A549 (cell line): ENCODE data around the gene LMX1B. TPM values are rescaled to one million over a fixed set of nuclear protein-coding genes. Genes with fewer than 3 reads are reported as not detected.

Experiments used
- ATAC-seq, 2 experiments: fragments of 200-7000 bp in 1 of 2; fragments of >200 bp in 1 of 2; cut with Nextera tagmentation in 1 of 2; cut with Tn5 transposase in 1 of 2; 3 replicates each; pipeline versions ENCODE4 v1.8.0 to v1.9.1; 2018 to 2020; ENCODE audit warnings: mild to moderate bottlenecking in 1 of 2, moderate library complexity in 1 of 2
- CTCF ChIA-PET: fragments of 300-600 bp; sonication (Branson Sonifier 250); formaldehyde crosslinking; extraction: SDS; loops from one replicate; lab custom pipeline; 2021; ENCODE audit warnings: antibody characterized with exemption, inconsistent platforms; lab: Yijun Ruan, JAX
- POLR2A ChIA-PET: fragments of 350-600 bp; formaldehyde crosslinking; extraction: SDS; loops from one replicate; lab custom pipeline; 2021; ENCODE audit warnings: antibody characterized with exemption, inconsistent platforms; lab: Yijun Ruan, JAX
- DNase-seq, 2 experiments: peaks; one replicate each; pipeline versions ENCODE4 v3.0.0 to v3.0.0-alpha.2; 2011 to 2016; ENCODE audit warnings: low read depth in 1 of 2, low spot score in 1 of 2
- FAIRE-seq: peaks from 2 replicates; lab custom pipeline; 2011; peaks lifted over from hg19 to GRCh38; lab: Jason Lieb, UNC
- H3K27ac ChIP-seq, 2 experiments: fragments of >200 bp; sonication (Bioruptor Twin); formaldehyde crosslinking; 3 replicates each; pipeline ENCODE4 v1.5.1; 2016 to 2017
- H3K4me1 ChIP-seq: fragments of >200 bp; sonication (Bioruptor Twin); formaldehyde crosslinking; 3 replicates; pipeline ENCODE4 v1.6.1; 2016
- H3K4me2 ChIP-seq: fragments of >200 bp; sonication (Bioruptor Twin); formaldehyde crosslinking; 3 replicates; pipeline ENCODE4 v1.6.1; 2016
- H3K4me3 ChIP-seq: fragments of >200 bp; sonication (Bioruptor Twin); formaldehyde crosslinking; 3 replicates; pipeline ENCODE4 v1.5.1; 2016
- H3K9me3 ChIP-seq: fragments of >200 bp; sonication (Bioruptor Twin); formaldehyde crosslinking; 3 replicates; pipeline ENCODE4 v1.6.1; 2016
- BHLHE40 ChIP-seq: IDR thresholded peaks from 2 replicates; pipeline ENCODE4 v1.6.1; 2012; ENCODE audit warnings: low read depth, low read length, inconsistent platforms
- CBX2 ChIP-seq: fragments of 200-600 bp; sonication (generic); IDR thresholded peaks from 2 replicates; pipeline ENCODE4 v1.6.1; 2016; ENCODE audit warnings: low read depth, mild to moderate bottlenecking, borderline replicate concordance
- CBX8 ChIP-seq: fragments of 200-600 bp; sonication (generic); IDR thresholded peaks from 2 replicates; pipeline ENCODE4 v1.6.1; 2016
- CEBPB ChIP-seq, 2 experiments: fragments of >200 bp in 1 of 2; sonication (Bioruptor Twin) in 1 of 2; formaldehyde crosslinking in 1 of 2; IDR thresholded peaks; 2 replicates each; pipeline ENCODE4 v1.6.1; 2012 to 2016
- CHD2 ChIP-seq: fragments of 150-350 bp; IDR thresholded peaks from 2 replicates; pipeline ENCODE4 v1.6.1; 2014; ENCODE audit warnings: low read length; ENCODE audit not compliant: partially characterized antibody
- EHMT2 ChIP-seq: fragments of 200-600 bp; sonication (generic); IDR thresholded peaks from 2 replicates; pipeline ENCODE4 v1.6.1; 2016; ENCODE audit warnings: antibody characterized with exemption, low read depth, mild to moderate bottlenecking, moderate library complexity
- EP300 ChIP-seq, 2 experiments: fragments of >200 bp; sonication (Bioruptor Twin); formaldehyde crosslinking; IDR thresholded peaks; 2 replicates in 1 of 2; 3 replicates in 1 of 2; pipeline ENCODE4 v1.6.1; 2016 to 2017
- ESRRA ChIP-seq: fragments of 150-350 bp; IDR thresholded peaks from 2 replicates; pipeline ENCODE4 v1.6.1; 2014; ENCODE audit warnings: mild to moderate bottlenecking, low read length, borderline replicate concordance
- FOXS1 ChIP-seq: fragments of 250-450 bp; sonication (Bioruptor Pico); IDR thresholded peaks from 2 replicates; pipeline ENCODE4 v1.5.0; 2020; ENCODE audit warnings: mild to moderate bottlenecking, moderate library complexity
- GATA3 ChIP-seq: IDR thresholded peaks from 2 replicates; pipeline ENCODE4 v1.6.1; 2012; ENCODE audit warnings: borderline replicate concordance
- HDAC2 ChIP-seq: fragments of 200-600 bp; sonication (generic); IDR thresholded peaks from 2 replicates; pipeline ENCODE4 v1.6.1; 2016
- HOXA7 ChIP-seq: fragments of 250-450 bp; sonication (Bioruptor Pico); IDR thresholded peaks from 2 replicates; pipeline ENCODE4 v1.5.0; 2020; ENCODE audit warnings: mild to moderate bottlenecking, moderate library complexity
- HOXB13 ChIP-seq: fragments of 250-450 bp; sonication (Bioruptor Pico); IDR thresholded peaks from 2 replicates; pipeline ENCODE4 v1.5.0; 2020; ENCODE audit warnings: low read depth, mild to moderate bottlenecking, moderate library complexity
- HOXB5 ChIP-seq: fragments of 250-450 bp; sonication (Bioruptor Pico); IDR thresholded peaks from 2 replicates; pipeline ENCODE4 v1.5.0; 2020; ENCODE audit warnings: mild to moderate bottlenecking, moderate library complexity
- KDM1A ChIP-seq: fragments of 200-600 bp; sonication (generic); IDR thresholded peaks from 2 replicates; pipeline ENCODE4 v1.6.1; 2016; ENCODE audit warnings: low read depth, mild to moderate bottlenecking
- KDM5A ChIP-seq: fragments of 200-600 bp; sonication (generic); IDR thresholded peaks from 2 replicates; pipeline ENCODE4 v1.6.1; 2016; ENCODE audit warnings: antibody characterized with exemption, mild to moderate bottlenecking
- NFE2L2 ChIP-seq: fragments of 150-350 bp; conservative IDR thresholded peaks from 2 replicates; pipeline ENCODE4 v1.6.1; 2014; ENCODE audit warnings: low read length
- NPAS2 ChIP-seq: fragments of 250-450 bp; sonication (Bioruptor Pico); IDR thresholded peaks from 2 replicates; pipeline ENCODE4 v1.8.0; 2022; ENCODE audit warnings: mild to moderate bottlenecking, moderate library complexity, borderline replicate concordance
- POLR2AphosphoS2 ChIP-seq: conservative IDR thresholded peaks from 2 replicates; pipeline ENCODE4 v1.6.1; 2012; ENCODE audit warnings: low read length, improper control_type of control experiment, inconsistent platforms
- RAD21 ChIP-seq, 2 experiments: fragments of >200 bp in 1 of 2; sonication (Bioruptor Twin) in 1 of 2; formaldehyde crosslinking in 1 of 2; IDR thresholded peaks in 1 of 2; conservative IDR thresholded peaks in 1 of 2; 2 replicates in 1 of 2; 3 replicates in 1 of 2; pipeline ENCODE4 v1.6.1; 2012 to 2018; ENCODE audit warnings: inconsistent platforms in 1 of 2
- RARB ChIP-seq: fragments of 250-450 bp; sonication (Bioruptor Pico); IDR thresholded peaks from 2 replicates; pipeline ENCODE4 v1.8.0; 2021; ENCODE audit warnings: mild to moderate bottlenecking, moderate library complexity
- RFX5 ChIP-seq: fragments of 450-650 bp; IDR thresholded peaks from 2 replicates; pipeline ENCODE4 v1.7.1; 2014; ENCODE audit warnings: antibody characterized with exemption, mild to moderate bottlenecking, moderate library complexity
- RNF2 ChIP-seq: fragments of 200-600 bp; sonication (generic); IDR thresholded peaks from 2 replicates; pipeline ENCODE4 v1.6.1; 2016; ENCODE audit warnings: low read depth, mild to moderate bottlenecking, antibody characterized with exemption, moderate library complexity, borderline replicate concordance
- SMC3 ChIP-seq: fragments of >200 bp; sonication (Bioruptor Twin); formaldehyde crosslinking; IDR thresholded peaks from 3 replicates; pipeline ENCODE4 v1.6.1; 2018; ENCODE audit warnings: inconsistent platforms
- TP53 ChIP-seq: fragments of 250-450 bp; sonication (Bioruptor Pico); IDR thresholded peaks from 2 replicates; pipeline ENCODE4 v1.5.0; 2021; ENCODE audit warnings: mild to moderate bottlenecking, moderate library complexity
- USF2 ChIP-seq: fragments of 450-650 bp; IDR thresholded peaks from 2 replicates; pipeline ENCODE4 v1.6.1; 2014; ENCODE audit warnings: antibody characterized with exemption
- ZC3H11A ChIP-seq: fragments of 450-650 bp; IDR thresholded peaks from 2 replicates; pipeline ENCODE4 v1.6.1; 2014; ENCODE audit warnings: antibody characterized with exemption, mild to moderate bottlenecking
- ZNF302 ChIP-seq: fragments of 250-450 bp; sonication (Bioruptor Pico); IDR thresholded peaks from 2 replicates; pipeline ENCODE4 v1.9.0; 2021; ENCODE audit warnings: inconsistent platforms, mild to moderate bottlenecking, moderate library complexity
- ZSCAN20 ChIP-seq: fragments of 250-450 bp; sonication (Bioruptor Pico); IDR thresholded peaks from 2 replicates; pipeline ENCODE4 v1.8.0; 2022; ENCODE audit warnings: mild to moderate bottlenecking, moderate library complexity
- WGBS: methylation state at CpG from one replicate; pipeline ENCODE4 v1.1.6; 2017; ENCODE audit errors: missing lambda C conversion rate; 5-methylcytosine and 5-hydroxymethylcytosine counted together
- polyA plus RNA-seq, 4 experiments: library from polyadenylated mRNA; depleted of rRNA in 3 of 4; stranded (reverse); fragments of >200 nt; fragmentation: RNase III in 1 of 4; extraction: RNeasy Plus Mini Kit Qiagen cat#74134 plus additional on column Dnase treatment in 1 of 4; gene quantifications; 2 replicates in 3 of 4; 3 replicates in 1 of 4; pipeline ENCODE4 v1.2.3, GENCODE V29; 2011 to 2017
- TF ChIP-seq, protein P1 (sequence below): fragments of >200 bp; sonication (Bioruptor Twin); formaldehyde crosslinking; IDR thresholded peaks from 3 replicates; pipeline ENCODE4 v1.5.1; 2016
- TF ChIP-seq, protein P2 (sequence below): IDR thresholded peaks from 2 replicates; pipeline ENCODE4 v1.6.1; 2012; ENCODE audit warnings: low read depth, borderline replicate concordance
- TF ChIP-seq, protein P3 (sequence below): IDR thresholded peaks from 2 replicates; pipeline ENCODE4 v1.6.1; 2012

LMX1B gene
- polyA plus RNA-seq, 2 of the 4 experiments (the other 2 are of a cell fraction) = 0.41 to 0.56 TPM

GRCh38 chr9:126649477-126649876 is 35.7 kb downstream of the LMX1B start:
- 83% methylated on average over 3 of the region's 3 CpGs for WGBS
- ATAC-seq = no peak
- Histone ChIP-seq H3K4me1 (no peaks in the 10 kb centered on the region), H3K27ac (no peak overlapping the region), H3K4me3 (no peak overlapping the region), H3K4me2 (no peak overlapping the region), H3K9me3 (no peaks in the 10 kb centered on the region)
- DNase-seq = no peak
- POLR2A ChIA-PET = no interaction called here
- TF ChIP-seq HDAC2 (no peak), KDM1A (no peak), POLR2AphosphoS2 (no peak), ESRRA (no peak), GATA3 (no peak), CEBPB (IDR thresholded peaks at IDR 0.05) (no peak), FOXS1 (CRISPR knock-in tag) (no peak), RARB (no peak), HOXB5 (CRISPR knock-in tag) (no peak), KDM5A (no peak), CHD2 (no peak), EP300 (IDR thresholded peaks at IDR 0.05) (no peak), USF2 (no peak), ZC3H11A (no peak), HOXB13 (CRISPR knock-in tag) (no peak), SMC3 (no peak), RNF2 (no peak), BHLHE40 (no peak)
- TF ChIP-seq, protein P1, sequence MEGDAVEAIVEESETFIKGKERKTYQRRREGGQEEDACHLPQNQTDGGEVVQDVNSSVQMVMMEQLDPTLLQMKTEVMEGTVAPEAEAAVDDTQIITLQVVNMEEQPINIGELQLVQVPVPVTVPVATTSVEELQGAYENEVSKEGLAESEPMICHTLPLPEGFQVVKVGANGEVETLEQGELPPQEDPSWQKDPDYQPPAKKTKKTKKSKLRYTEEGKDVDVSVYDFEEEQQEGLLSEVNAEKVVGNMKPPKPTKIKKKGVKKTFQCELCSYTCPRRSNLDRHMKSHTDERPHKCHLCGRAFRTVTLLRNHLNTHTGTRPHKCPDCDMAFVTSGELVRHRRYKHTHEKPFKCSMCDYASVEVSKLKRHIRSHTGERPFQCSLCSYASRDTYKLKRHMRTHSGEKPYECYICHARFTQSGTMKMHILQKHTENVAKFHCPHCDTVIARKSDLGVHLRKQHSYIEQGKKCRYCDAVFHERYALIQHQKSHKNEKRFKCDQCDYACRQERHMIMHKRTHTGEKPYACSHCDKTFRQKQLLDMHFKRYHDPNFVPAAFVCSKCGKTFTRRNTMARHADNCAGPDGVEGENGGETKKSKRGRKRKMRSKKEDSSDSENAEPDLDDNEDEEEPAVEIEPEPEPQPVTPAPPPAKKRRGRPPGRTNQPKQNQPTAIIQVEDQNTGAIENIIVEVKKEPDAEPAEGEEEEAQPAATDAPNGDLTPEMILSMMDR = no peak
- TF ChIP-seq, protein P2, sequence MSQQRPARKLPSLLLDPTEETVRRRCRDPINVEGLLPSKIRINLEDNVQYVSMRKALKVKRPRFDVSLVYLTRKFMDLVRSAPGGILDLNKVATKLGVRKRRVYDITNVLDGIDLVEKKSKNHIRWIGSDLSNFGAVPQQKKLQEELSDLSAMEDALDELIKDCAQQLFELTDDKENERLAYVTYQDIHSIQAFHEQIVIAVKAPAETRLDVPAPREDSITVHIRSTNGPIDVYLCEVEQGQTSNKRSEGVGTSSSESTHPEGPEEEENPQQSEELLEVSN = no peak
- no peak for FAIRE-seq
- CTCF ChIA-PET = interaction anchor here (1.0 to 2.8 kb wide), 3 partner anchors 41 to 132 kb away, joined by 3 to 10 read pairs (median 5); no protein-coding TSS in a partner anchor

- H3K9me3 ChIP-seq = no peaks in the 10 kb centered on the region
- TF ChIP-seq BHLHE40 = no peak
- TF ChIP-seq HOXB5 (CRISPR knock-in tag) = no peak
- no peak for TF ChIP-seq GATA3
- TF ChIP-seq NFE2L2 = no peak
- no peak for TF ChIP-seq NPAS2 (CRISPR knock-in tag)
- no peak for TF ChIP-seq RFX5
- no peak for TF ChIP-seq RNF2
- no peak for TF ChIP-seq CBX8
- TF ChIP-seq HOXB13 (CRISPR knock-in tag) = no peak
- TF ChIP-seq CBX2 = no peak
- no peak for TF ChIP-seq EHMT2
- TF ChIP-seq TP53 = no peak
- TF ChIP-seq ZNF302 = no peak
- no peak for TF ChIP-seq CHD2
- TF ChIP-seq RAD21 (conservative IDR thresholded peaks at IDR 0.05 in 1 of 2, IDR thresholded peaks at IDR 0.05 in 1 of 2) = no peak
- no peak for TF ChIP-seq ZSCAN20 (CRISPR knock-in tag)
- no peak for TF ChIP-seq EP300 (IDR thresholded peaks at IDR 0.05)
- no peak for TF ChIP-seq HOXA7 (CRISPR knock-in tag)
- TF ChIP-seq, protein P3, sequence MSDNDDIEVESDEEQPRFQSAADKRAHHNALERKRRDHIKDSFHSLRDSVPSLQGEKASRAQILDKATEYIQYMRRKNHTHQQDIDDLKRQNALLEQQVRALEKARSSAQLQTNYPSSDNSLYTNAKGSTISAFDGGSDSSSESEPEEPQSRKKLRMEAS = no peak
- no peak for ATAC-seq
- H3K27ac ChIP-seq = no peak overlapping the region
- no peak overlapping the region for H3K4me3 ChIP-seq
- DNase-seq = no peak
- FAIRE-seq = no peak
- no peaks in the 10 kb centered on the region for H3K4me1 ChIP-seq
- no peak overlapping the region for H3K4me2 ChIP-seq
- POLR2A ChIA-PET = no interaction called here
- CTCF ChIA-PET = interaction anchor here (1.0 to 2.8 kb wide), 3 partner anchors 40 to 131 kb away, joined by 3 to 10 read pairs (median 5); no protein-coding TSS in a partner anchor
- 67% methylated on average over 19 of the region's 24 CpGs for WGBS
These were observed 36.9 kb downstream of the LMX1B start for GRCh38 chr9:126650404-126651341.
